GM20000 (cell line): ENCODE data around the gene TLR4.

Experiments used
- DNase-seq: peaks from one replicate; pipeline ENCODE4 v3.0.0; 2012; ENCODE audit warnings: low spot score
- CTCF ChIP-seq: IDR thresholded peaks from 2 replicates; pipeline ENCODE4 v1.5.1; 2012; ENCODE audit warnings: mild to moderate bottlenecking, control low read depth; ENCODE audit errors: extremely low read depth, missing control alignments

TLR4 gene

GRCh38 chr9:117709936-117710335 lies 5.7 kb downstream of the TLR4 start:
- no peak for TF ChIP-seq CTCF
- no peak for DNase-seq

- no peak for DNase-seq
- TF ChIP-seq CTCF = peak; percentile 27
Observed at GRCh38 chr9:117714282-117714681, 10.1 kb downstream of the TLR4 start.

GRCh38 chr9:117715411-117715989 lies 11.3 kb downstream of the TLR4 start:
- DNase-seq = no peak
- no peak for TF ChIP-seq CTCF

- TF ChIP-seq CTCF = no peak
- peak; percentile 25 for DNase-seq
Observed at GRCh38 chr9:117718085-117718484, 13.9 kb downstream of the TLR4 start.

DNA sequence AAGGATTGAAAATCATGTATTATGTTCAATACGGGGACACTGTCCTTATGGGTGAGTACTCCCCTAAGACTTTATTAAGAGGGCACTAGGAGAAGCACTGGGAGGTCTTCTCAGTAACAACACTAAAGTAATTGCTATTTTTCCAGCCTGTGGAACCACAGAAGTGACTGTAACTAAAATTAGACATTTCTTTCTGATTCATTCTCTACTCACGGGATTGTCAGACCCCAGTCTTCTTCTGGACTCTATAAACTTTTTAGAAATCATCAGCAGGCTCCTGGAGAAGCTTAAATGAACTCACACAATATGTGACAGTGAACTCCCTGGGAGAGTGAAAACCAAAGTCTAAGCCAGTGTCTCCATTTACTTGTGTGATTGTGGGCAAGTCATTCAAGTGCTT lies 14.5 kb downstream of the TLR4 start:
- no peak for TF ChIP-seq CTCF

GRCh38 chr9:117719161-117719920 lies 15.1 kb downstream of the TLR4 start:
- TF ChIP-seq CTCF = no peak
- no peak for DNase-seq

More for the DNA sequence above, 14.5 kb downstream of the TLR4 start:
- DNase-seq = no peak

DNA sequence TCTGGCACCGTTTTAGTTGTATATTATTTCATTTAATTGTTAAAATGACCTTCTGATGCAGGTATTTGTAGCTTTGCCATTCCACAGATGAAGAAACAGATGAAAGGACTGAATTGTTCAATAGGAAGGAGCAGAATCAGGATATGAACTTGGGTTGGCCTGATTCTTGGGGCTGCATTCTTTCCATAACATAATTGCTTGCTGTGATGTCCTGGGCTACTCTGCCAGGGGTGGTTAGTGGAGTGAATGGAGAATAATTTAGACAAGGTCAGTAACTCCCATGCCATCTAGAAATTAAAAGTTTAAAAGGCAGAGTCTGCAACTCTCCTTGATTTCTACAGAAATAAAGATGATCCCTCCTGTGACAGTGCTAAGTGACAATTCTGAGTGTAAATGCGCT lies 15.9 kb downstream of the TLR4 start:
- no peak for TF ChIP-seq CTCF
- no peak for DNase-seq
